ENCODE results near the gene TAS2R7.
"Not testable (repeated sequence)": the region's sequence is repeated elsewhere in the genome, so short reads cannot be mapped to it uniquely, and the experiment has no call there.

The TAS2R7 gene

GRCh38 chr12:10802587-10802986 is at the start of gene TAS2R7:
TAS2R7 (minus strand) TSS chr12:10802627; CDS start chr12:10802570, 57 bp downstream.
- no peak for DNase-seq

DNA sequence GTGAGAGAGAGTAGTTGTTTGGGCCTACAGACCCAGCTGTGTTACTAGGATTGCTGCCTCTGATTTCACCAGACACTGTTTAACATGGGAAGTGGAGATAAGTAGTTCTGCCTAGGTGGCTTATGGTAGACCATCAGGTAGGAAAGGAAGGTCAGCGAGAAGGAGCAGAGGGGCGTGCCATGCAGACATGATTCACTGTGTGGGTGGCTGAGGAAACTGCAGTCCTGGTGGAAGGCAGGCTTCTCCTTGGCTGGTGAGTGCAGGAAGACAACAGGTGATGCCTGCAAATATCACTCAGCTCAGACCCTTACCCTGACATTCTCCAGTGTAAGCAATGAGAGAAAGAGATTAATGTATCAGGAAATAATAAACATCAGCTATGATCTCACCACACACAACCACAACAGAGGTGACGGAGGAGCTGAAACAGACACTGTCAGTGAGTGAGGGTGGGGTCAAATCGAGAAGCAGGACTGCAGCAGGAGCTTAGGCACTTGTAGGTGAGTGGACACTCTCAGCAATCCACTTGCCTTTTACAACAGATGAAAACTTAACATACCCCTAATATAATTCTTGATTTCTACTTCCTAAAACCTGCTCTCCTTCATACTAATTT is 48.9 kb upstream of the TAS2R7 start:
- no peak for DNase-seq

GRCh38 chr12:10849425-10849878 is 47.0 kb upstream of the TAS2R7 start, which contains the start of gene PRR4:
PRR4 (minus strand) TSS chr12:10849475; CDS start chr12:10849437, 38 bp downstream.
- DNase-seq = no peak

- no peak for DNase-seq
Observed at GRCh38 chr12:10847744-10848143, 45.3 kb upstream of the TAS2R7 start.

- no peak for DNase-seq
Observed at GRCh38 chr12:10842862-10843261, 40.4 kb upstream of the TAS2R7 start.

GRCh38 chr12:10838461-10838860 is 36.0 kb upstream of the TAS2R7 start:
- no peak for DNase-seq

- DNase-seq = no peak
Observed at GRCh38 chr12:10829994-10830393, 27.6 kb upstream of the TAS2R7 start.

DNA sequence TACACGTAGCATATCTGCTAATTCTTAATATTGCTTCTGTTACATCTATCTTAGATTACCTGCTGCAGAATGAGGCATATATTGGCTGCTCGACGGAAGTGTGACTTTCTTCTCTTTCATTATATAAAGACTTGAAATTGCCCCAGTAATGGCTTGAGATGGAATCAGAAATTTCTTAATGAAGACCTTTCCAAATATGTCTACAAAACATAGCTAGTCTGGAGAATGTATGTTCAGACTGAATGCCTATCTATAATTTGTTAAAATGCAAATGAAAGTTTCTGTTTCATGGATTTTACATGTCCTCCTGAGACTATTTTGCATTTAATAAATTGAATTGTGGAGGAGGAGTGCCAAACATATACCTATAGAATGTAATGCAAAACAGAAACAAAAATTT is 23.8 kb upstream of the TAS2R7 start, which contains the start of gene TAS2R10:
Gene TAS2R10 (minus strand): TSS at position 101 of the 400 bp plus-strand sequence. CDS start 89 bp downstream, at position 12.
- no peak for DNase-seq

DNA sequence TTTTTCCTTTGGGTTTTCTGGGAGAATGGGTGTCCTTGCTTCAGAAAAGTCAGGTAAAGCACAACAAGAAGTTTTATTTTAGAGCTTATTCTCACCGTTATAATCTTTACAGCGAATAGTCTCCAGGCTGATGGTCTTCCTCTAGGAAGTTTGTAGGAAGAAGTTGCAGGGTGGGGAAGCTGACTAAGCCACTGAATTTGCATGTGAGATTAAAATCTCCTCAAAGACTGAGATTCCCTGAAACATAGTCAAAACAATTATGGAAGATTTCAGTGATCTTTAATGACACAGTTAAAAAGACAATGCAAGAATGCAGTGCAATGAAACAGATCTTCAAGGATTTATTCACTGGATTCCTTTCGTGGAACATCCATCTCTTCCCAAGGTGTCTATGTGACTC is 22.5 kb upstream of the TAS2R7 start:
- no peak for DNase-seq

GRCh38 chr12:10811883-10812536 is 9.6 kb upstream of the TAS2R7 start:
- DNase-seq = no peak

DNA sequence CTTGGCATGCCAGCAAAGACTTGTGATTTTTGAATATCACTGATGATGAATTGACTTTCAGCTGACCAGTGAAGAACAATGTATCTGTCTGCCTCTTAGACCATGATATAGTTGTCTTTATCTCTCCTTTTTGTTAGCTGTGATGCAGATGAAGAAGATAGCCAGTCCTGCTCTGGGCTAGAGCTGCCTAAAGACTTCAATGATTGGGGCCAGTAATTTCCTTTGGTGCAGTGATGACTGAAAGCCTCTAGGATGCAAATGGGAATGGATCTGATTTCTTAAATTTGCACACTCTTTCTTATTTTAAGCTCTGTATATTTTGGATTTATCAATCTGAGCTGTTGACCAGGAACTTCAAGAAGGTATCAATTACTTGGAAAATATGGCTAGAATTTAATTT is 7.6 kb upstream of the TAS2R7 start, which contains the start of gene TAS2R9:
Gene TAS2R9 (minus strand): TSS at position 101 of the 400 bp plus-strand sequence. CDS start 93 bp downstream, at position 8.
- DNase-seq = no peak

DNA sequence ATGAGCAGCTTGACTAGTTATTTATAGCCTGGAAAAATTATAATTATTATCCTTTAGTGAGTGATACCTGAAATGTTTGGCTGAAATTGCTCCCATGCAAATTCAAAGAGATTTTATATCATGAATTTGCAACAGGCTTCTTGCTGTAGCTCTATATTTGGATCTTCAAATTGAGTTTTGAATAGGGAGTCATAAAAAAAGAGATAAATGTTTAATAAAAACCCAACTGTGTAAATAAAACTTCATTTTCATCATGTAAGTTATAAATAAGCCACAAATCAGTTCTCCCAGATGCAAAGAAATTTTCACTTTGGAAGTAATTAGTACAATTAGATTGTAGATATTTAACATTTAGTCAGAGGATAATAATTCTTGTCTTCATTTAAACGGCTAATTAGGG is 4.8 kb upstream of the TAS2R7 start, which contains the start of gene TAS2R8:
Gene TAS2R8 (minus strand): TSS at position 101 of the 400 bp plus-strand sequence. CDS start 306 bp downstream, outside the sequence.
- DNase-seq = no peak

- no peak for DNase-seq
Observed at GRCh38 chr12:10801741-10802140, 686 bp downstream of the TAS2R7 start.

DNA sequence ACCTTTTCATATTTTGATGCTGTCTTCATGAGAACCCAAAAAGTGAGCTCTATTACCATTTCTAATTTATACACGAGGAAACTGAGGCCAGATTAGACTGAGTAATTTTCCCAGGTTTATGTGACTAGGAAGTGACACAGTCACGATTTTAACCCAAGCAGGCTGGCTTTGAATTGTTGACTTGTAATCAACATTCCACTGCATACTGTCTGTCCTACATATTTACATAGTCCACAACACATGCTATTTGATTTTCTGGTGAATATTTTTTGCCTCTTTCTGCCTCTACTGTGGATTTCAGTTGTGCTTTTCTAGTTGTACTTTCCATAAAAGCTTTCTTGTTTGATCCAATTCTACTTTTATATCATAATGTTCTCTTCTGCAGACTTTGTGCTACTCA is 8.2 kb downstream of the TAS2R7 start:
- DNase-seq = no peak

DNA sequence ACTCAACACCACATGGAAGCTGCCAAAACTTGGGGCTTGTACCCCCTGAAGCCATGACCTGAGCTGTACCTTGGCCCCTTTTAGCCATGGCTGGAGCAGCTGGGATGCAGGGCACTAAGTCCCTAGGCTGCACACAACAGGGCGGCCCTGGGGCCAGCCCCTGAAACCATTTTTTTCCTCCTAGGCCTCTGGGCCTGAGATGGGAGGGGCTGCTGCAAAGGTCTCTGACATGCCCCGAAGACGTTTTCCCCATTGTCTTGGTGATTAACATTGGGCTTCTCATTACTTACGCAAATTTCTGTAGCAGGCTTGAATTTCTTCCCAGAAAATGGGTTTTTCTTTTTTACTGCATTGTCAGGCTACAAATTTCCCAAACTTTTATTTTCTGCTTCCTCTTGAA is 10.7 kb downstream of the TAS2R7 start:
- DNase-seq = not testable (repeated sequence)

- DNase-seq = no peak
Observed at GRCh38 chr12:10783252-10783651, 19.2 kb downstream of the TAS2R7 start.

- DNase-seq = no peak
Observed at GRCh38 chr12:10779103-10779502, 23.3 kb downstream of the TAS2R7 start.

- DNase-seq = no peak
Observed at GRCh38 chr12:10771132-10771733, 31.2 kb downstream of the TAS2R7 start.

GRCh38 chr12:10759657-10760056 is 42.8 kb downstream of the TAS2R7 start:
- DNase-seq = no peak

- DNase-seq = no peak
Observed at GRCh38 chr12:10756194-10756593, 46.2 kb downstream of the TAS2R7 start.

DNA sequence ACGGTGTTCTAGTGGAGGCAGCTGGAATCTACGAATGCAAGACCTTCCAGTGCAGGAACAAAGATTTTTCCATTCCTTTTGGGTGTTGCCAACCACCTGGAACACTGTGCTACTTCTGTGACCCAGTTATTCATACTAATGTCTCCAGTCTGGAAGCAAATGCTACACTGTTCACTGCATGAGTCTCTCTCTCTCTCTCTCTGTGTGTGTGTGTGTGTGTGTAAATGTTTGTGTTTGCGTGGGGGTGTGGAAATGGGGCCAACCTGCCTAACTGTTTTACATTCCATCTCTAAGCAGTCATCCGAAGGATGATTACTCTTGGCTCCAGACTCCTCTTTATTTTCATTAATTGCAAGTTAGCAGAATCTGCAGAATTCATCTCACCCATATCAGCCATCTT is 49.4 kb downstream of the TAS2R7 start:
- no peak for DNase-seq

Measured in CD4-positive, alpha-beta T cell treated with Interleukin-17A for 4 hours (primary cell).